HEK293 (cell line): ENCODE results near the gene PTPN18.

Source experiments
- CTCF ChIA-PET: fragments of 350-600 bp; formaldehyde crosslinking; extraction: SDS; loops from one replicate; lab custom pipeline; 2021; ENCODE audit warnings: antibody characterized with exemption; lab: Yijun Ruan, JAX
- POLR2A ChIA-PET: fragments of 300-600 bp; formaldehyde crosslinking; extraction: SDS; loops from one replicate; lab custom pipeline; 2020; ENCODE audit warnings: antibody characterized with exemption, inconsistent platforms; lab: Yijun Ruan, JAX
- H3K27ac ChIP-seq: fragments of 200-500 bp; sonication (Bioruptor generic); 2 replicates; pipeline ENCODE4 v1.5.1; 2014; ENCODE audit warnings: low read depth, low read length, control low read depth, inconsistent platforms; ENCODE audit errors: extremely low read depth
- H3K36me3 ChIP-seq, 2 experiments: fragments of 200-500 bp in 1 of 2; sonication (Bioruptor generic) in 1 of 2; 1 replicate in 1 of 2; 2 replicates in 1 of 2; pipeline ENCODE4 v1.5.1; 2014 to 2017; ENCODE audit warnings: inconsistent platforms in 2 of 2, low read length in 2 of 2; ENCODE audit not compliant: control insufficient read depth in 2 of 2, insufficient read depth in 1 of 2
- H3K4me1 ChIP-seq: fragments of 200-500 bp; sonication (Bioruptor generic); 2 replicates; pipeline ENCODE4 v1.5.1; 2014; ENCODE audit warnings: mild to moderate bottlenecking, low read length, inconsistent platforms; ENCODE audit not compliant: control insufficient read depth, insufficient read depth
- H3K4me3 ChIP-seq: 2 replicates; pipeline ENCODE4 v1.5.1; 2011; ENCODE audit warnings: low read depth, mild to moderate bottlenecking, control low read depth, low read length, moderate library complexity
- H3K9me3 ChIP-seq: fragments of 200-500 bp; sonication (Bioruptor generic); 2 replicates; pipeline ENCODE4 v1.5.1; 2014; ENCODE audit warnings: low read depth, low read length, inconsistent platforms; ENCODE audit not compliant: control insufficient read depth, insufficient read depth
- KLF7 ChIP-seq: fragments of 450-650 bp; formaldehyde crosslinking; IDR thresholded peaks from 2 replicates; pipeline ENCODE4 v1.5.1; 2016; ENCODE audit warnings: missing biosample characterization, missing genetic modification characterization, borderline replicate concordance
- MYNN ChIP-seq: fragments of 450-650 bp; formaldehyde crosslinking; IDR thresholded peaks from 2 replicates; pipeline ENCODE4 v1.5.1; 2016; ENCODE audit warnings: missing biosample characterization, missing genetic modification characterization, borderline replicate concordance
- OVOL3 ChIP-seq: fragments of 450-650 bp; formaldehyde crosslinking; IDR thresholded peaks from 2 replicates; pipeline ENCODE4 v1.5.1; 2016; ENCODE audit warnings: missing biosample characterization, missing genetic modification characterization
- YY2 ChIP-seq: fragments of 450-650 bp; formaldehyde crosslinking; IDR thresholded peaks from 2 replicates; pipeline ENCODE4 v1.5.1; 2016; ENCODE audit warnings: missing biosample characterization, missing genetic modification characterization
- ZEB2 ChIP-seq: fragments of 450-650 bp; formaldehyde crosslinking; IDR thresholded peaks from 2 replicates; pipeline ENCODE4 v1.5.1; 2016; ENCODE audit warnings: missing biosample characterization, missing genetic modification characterization
- ZFP69B ChIP-seq: fragments of 450-650 bp; formaldehyde crosslinking; IDR thresholded peaks from 2 replicates; pipeline ENCODE4 v1.5.1; 2016; ENCODE audit warnings: missing biosample characterization, missing genetic modification characterization
- ZNF114 ChIP-seq: fragments of 450-650 bp; formaldehyde crosslinking; IDR thresholded peaks from 2 replicates; pipeline ENCODE4 v1.5.0; 2017; ENCODE audit warnings: missing biosample characterization, missing genetic modification characterization
- ZNF157 ChIP-seq: fragments of 450-650 bp; formaldehyde crosslinking; IDR thresholded peaks from 2 replicates; pipeline ENCODE4 v1.5.1; 2016; ENCODE audit warnings: missing biosample characterization, missing genetic modification characterization
- ZNF350 ChIP-seq: fragments of 450-650 bp; formaldehyde crosslinking; IDR thresholded peaks from 2 replicates; pipeline ENCODE4 v1.5.0; 2017; ENCODE audit warnings: missing biosample characterization, mild to moderate bottlenecking, missing genetic modification characterization
- ZNF558 ChIP-seq: fragments of 450-650 bp; formaldehyde crosslinking; IDR thresholded peaks from 2 replicates; pipeline ENCODE4 v1.5.1; 2016; ENCODE audit warnings: missing biosample characterization, missing genetic modification characterization
- ZNF707 ChIP-seq: fragments of 450-650 bp; formaldehyde crosslinking; IDR thresholded peaks from 2 replicates; pipeline ENCODE4 v1.5.1; 2016; ENCODE audit warnings: missing biosample characterization, missing genetic modification characterization
- TF ChIP-seq, protein P1 (sequence below): fragments of 450-650 bp; formaldehyde crosslinking; conservative IDR thresholded peaks from 2 replicates; pipeline ENCODE4 v1.5.1; 2016; ENCODE audit warnings: low read depth, missing biosample characterization, missing genetic modification characterization
- TF ChIP-seq, protein P2 (sequence below): fragments of 450-650 bp; formaldehyde crosslinking; IDR thresholded peaks from 2 replicates; pipeline ENCODE4 v1.5.1; 2017; ENCODE audit warnings: missing biosample characterization, missing genetic modification characterization
- TF ChIP-seq, protein P3 (sequence below): fragments of 450-650 bp; formaldehyde crosslinking; IDR thresholded peaks from 2 replicates; pipeline ENCODE4 v1.5.1; 2016; ENCODE audit warnings: missing biosample characterization, missing genetic modification characterization
- TF ChIP-seq, protein P4 (sequence below): fragments of 450-650 bp; formaldehyde crosslinking; IDR thresholded peaks from 2 replicates; pipeline ENCODE4; 2016; ENCODE audit warnings: missing biosample characterization, missing genetic modification characterization
- TF ChIP-seq, protein P5 (sequence below): fragments of 450-650 bp; formaldehyde crosslinking; conservative IDR thresholded peaks from 2 replicates; pipeline ENCODE4 v1.5.1; 2016; ENCODE audit warnings: low read depth, missing biosample characterization, missing genetic modification characterization

The PTPN18 gene

DNA sequence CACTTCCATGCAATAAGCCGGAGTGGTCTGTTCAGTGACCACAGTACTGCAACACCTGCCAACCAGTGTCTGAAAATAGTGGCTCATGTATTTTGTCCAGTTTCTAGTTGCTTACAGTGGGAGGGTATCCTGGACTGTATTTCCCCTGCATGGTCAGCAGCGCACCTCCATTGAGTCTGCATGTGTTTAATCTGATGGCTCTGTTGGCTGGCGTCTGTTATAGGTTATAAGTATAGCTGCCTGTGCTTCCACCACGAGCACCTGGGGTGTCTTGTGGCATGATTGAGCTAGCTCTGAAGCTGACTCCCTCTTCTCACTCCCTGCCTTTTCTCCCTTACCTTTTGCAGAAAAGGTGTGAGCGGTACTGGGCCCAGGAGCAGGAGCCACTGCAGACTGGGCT, 12.9 kb downstream of the PTPN18 start:
- POLR2A ChIA-PET, result interaction anchor here (0.9 kb wide), 1 partner anchor 18 kb away, joined by 4 read pairs; no protein-coding TSS in a partner anchor

DNA sequence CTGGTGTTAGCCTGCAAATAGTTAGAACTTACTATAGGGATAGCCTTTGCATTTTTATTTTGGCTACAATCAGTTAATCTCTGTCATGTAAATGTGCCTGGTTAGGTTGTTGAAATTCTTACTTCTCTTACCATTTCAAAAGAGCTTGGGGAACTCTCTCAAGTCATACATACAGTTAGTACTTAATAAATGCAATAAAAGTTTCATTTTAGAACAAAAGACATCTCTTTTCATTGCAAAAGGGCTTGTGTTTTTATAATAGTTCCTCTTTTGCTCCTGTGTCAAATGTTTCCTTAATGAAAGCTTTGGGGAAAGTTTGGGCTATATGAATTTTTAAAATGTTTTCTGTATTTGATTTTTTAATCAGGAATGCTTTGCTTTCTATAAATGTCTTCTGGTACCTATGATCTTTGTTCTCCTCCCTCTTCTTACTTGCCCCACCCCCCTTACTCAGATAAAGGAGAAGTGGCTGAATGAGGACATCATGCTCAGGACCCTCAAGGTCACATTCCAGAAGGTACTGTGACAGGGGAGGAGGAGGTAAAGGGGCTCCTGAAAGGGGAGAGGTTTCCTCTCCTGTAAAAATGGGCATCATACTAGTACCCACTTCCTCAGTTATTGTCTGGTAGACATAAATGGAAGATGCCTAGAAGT, 13.6 kb downstream of the PTPN18 start:
- 0 out of 2 replicates have a peak, but pooled peaks cover 3% of the 10 kb centered on the region for H3K4me1 ChIP-seq
- no peak for TF ChIP-seq ZEB2 (tag by site-specific recombination)
- TF ChIP-seq, protein P1, sequence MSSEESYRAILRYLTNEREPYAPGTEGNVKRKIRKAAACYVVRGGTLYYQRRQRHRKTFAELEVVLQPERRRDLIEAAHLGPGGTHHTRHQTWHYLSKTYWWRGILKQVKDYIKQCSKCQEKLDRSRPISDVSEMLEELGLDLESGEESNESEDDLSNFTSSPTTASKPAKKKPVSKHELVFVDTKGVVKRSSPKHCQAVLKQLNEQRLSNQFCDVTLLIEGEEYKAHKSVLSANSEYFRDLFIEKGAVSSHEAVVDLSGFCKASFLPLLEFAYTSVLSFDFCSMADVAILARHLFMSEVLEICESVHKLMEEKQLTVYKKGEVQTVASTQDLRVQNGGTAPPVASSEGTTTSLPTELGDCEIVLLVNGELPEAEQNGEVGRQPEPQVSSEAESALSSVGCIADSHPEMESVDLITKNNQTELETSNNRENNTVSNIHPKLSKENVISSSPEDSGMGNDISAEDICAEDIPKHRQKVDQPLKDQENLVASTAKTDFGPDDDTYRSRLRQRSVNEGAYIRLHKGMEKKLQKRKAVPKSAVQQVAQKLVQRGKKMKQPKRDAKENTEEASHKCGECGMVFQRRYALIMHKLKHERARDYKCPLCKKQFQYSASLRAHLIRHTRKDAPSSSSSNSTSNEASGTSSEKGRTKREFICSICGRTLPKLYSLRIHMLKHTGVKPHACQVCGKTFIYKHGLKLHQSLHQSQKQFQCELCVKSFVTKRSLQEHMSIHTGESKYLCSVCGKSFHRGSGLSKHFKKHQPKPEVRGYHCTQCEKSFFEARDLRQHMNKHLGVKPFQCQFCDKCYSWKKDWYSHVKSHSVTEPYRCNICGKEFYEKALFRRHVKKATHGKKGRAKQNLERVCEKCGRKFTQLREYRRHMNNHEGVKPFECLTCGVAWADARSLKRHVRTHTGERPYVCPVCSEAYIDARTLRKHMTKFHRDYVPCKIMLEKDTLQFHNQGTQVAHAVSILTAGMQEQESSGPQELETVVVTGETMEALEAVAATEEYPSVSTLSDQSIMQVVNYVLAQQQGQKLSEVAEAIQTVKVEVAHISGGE, result no peak
- ChIA-PET CTCF (interaction anchor here (0.6 to 1.9 kb wide), 3 partner anchors 10 to 1848 kb away, joined by 3 to 7 read pairs (median 3); no protein-coding TSS in a partner anchor), POLR2A (no interaction called here)
- no peaks in the 10 kb centered on the region for H3K9me3 ChIP-seq
- H3K36me3 ChIP-seq, result peaks cover 0 to 14% of the 10 kb centered on the region in 2 experiments; a peak in 1 of 3 replicates
- no peak overlapping the region for H3K4me3 ChIP-seq
- no peak overlapping the region for H3K27ac ChIP-seq

More for the DNA sequence above, 12.9 kb downstream of the PTPN18 start:
- Histone ChIP-seq H3K4me3 (no peak overlapping the region), H3K27ac (no peak overlapping the region), H3K9me3 (no peaks in the 10 kb centered on the region), H3K4me1 (0 out of 2 replicates have a peak, but pooled peaks cover 3% of the 10 kb centered on the region), H3K36me3 (peaks cover 0 to 14% of the 10 kb centered on the region in 2 experiments; a peak in 1 of 3 replicates)
- CTCF ChIA-PET, result interaction anchor here (0.6 to 1.9 kb wide), 2 partner anchors 10 to 1847 kb away, joined by 3 to 7 read pairs; no protein-coding TSS in a partner anchor
- TF ChIP-seq, protein P2, sequence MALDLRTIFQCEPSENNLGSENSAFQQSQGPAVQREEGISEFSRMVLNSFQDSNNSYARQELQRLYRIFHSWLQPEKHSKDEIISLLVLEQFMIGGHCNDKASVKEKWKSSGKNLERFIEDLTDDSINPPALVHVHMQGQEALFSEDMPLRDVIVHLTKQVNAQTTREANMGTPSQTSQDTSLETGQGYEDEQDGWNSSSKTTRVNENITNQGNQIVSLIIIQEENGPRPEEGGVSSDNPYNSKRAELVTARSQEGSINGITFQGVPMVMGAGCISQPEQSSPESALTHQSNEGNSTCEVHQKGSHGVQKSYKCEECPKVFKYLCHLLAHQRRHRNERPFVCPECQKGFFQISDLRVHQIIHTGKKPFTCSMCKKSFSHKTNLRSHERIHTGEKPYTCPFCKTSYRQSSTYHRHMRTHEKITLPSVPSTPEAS (tag by site-specific recombination), result no peak
- TF ChIP-seq, protein P3, sequence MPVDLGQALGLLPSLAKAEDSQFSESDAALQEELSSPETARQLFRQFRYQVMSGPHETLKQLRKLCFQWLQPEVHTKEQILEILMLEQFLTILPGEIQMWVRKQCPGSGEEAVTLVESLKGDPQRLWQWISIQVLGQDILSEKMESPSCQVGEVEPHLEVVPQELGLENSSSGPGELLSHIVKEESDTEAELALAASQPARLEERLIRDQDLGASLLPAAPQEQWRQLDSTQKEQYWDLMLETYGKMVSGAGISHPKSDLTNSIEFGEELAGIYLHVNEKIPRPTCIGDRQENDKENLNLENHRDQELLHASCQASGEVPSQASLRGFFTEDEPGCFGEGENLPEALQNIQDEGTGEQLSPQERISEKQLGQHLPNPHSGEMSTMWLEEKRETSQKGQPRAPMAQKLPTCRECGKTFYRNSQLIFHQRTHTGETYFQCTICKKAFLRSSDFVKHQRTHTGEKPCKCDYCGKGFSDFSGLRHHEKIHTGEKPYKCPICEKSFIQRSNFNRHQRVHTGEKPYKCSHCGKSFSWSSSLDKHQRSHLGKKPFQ (tag by site-specific recombination), result no peak

DNA sequence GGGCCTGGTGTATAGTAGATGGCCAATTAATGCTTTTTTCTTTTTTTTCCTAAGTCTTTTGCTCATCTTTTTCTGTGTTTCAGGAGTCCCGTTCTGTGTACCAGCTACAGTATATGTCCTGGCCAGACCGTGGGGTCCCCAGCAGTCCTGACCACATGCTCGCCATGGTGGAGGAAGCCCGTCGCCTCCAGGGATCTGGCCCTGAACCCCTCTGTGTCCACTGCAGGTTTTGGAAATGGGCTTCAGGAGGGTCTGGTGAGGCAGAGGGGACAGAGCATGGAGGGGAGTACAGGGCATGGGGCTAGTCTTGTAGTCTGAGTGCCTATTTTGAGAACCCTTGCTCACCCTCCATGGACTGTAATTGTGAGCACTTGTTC, 14.1 kb downstream of the PTPN18 start:
- Histone ChIP-seq H3K4me3 (no peak overlapping the region), H3K27ac (no peak overlapping the region), H3K4me1 (0 out of 2 replicates have a peak, but pooled peaks cover 3% of the 10 kb centered on the region), H3K36me3 (peaks cover 0 to 14% of the 10 kb centered on the region in 2 experiments; a peak in 1 of 3 replicates), H3K9me3 (no peaks in the 10 kb centered on the region)
- ChIA-PET CTCF (interaction anchor here (0.6 to 1.9 kb wide), 2 partner anchors 9 to 33 kb away, joined by 3 to 7 read pairs; no protein-coding TSS in a partner anchor), POLR2A (no interaction called here)
- TF ChIP-seq, protein P4, sequence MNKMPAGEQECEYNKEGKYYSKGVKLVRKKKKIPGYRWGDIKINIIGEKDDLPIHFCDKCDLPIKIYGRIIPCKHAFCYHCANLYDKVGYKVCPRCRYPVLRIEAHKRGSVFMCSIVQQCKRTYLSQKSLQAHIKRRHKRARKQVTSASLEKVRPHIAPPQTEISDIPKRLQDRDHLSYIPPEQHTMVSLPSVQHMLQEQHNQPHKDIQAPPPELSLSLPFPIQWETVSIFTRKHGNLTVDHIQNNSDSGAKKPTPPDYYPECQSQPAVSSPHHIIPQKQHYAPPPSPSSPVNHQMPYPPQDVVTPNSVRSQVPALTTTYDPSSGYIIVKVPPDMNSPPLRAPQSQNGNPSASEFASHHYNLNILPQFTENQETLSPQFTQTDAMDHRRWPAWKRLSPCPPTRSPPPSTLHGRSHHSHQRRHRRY (tag by site-specific recombination), result no peak
- no peak for TF ChIP-seq ZNF114
- TF ChIP-seq ZFP69B (tag by site-specific recombination), result no peak
- no peak for TF ChIP-seq OVOL3
- TF ChIP-seq YY2 (tag by site-specific recombination), result no peak
- TF ChIP-seq ZNF157 (tag by site-specific recombination), result no peak
- no peak for TF ChIP-seq ZNF350 (tag by site-specific recombination)
- TF ChIP-seq MYNN, result no peak
- no peak for TF ChIP-seq ZNF558 (tag by site-specific recombination)
- no peak for TF ChIP-seq KLF7
- no peak for TF ChIP-seq ZNF707 (tag by site-specific recombination)
- TF ChIP-seq, protein P5, sequence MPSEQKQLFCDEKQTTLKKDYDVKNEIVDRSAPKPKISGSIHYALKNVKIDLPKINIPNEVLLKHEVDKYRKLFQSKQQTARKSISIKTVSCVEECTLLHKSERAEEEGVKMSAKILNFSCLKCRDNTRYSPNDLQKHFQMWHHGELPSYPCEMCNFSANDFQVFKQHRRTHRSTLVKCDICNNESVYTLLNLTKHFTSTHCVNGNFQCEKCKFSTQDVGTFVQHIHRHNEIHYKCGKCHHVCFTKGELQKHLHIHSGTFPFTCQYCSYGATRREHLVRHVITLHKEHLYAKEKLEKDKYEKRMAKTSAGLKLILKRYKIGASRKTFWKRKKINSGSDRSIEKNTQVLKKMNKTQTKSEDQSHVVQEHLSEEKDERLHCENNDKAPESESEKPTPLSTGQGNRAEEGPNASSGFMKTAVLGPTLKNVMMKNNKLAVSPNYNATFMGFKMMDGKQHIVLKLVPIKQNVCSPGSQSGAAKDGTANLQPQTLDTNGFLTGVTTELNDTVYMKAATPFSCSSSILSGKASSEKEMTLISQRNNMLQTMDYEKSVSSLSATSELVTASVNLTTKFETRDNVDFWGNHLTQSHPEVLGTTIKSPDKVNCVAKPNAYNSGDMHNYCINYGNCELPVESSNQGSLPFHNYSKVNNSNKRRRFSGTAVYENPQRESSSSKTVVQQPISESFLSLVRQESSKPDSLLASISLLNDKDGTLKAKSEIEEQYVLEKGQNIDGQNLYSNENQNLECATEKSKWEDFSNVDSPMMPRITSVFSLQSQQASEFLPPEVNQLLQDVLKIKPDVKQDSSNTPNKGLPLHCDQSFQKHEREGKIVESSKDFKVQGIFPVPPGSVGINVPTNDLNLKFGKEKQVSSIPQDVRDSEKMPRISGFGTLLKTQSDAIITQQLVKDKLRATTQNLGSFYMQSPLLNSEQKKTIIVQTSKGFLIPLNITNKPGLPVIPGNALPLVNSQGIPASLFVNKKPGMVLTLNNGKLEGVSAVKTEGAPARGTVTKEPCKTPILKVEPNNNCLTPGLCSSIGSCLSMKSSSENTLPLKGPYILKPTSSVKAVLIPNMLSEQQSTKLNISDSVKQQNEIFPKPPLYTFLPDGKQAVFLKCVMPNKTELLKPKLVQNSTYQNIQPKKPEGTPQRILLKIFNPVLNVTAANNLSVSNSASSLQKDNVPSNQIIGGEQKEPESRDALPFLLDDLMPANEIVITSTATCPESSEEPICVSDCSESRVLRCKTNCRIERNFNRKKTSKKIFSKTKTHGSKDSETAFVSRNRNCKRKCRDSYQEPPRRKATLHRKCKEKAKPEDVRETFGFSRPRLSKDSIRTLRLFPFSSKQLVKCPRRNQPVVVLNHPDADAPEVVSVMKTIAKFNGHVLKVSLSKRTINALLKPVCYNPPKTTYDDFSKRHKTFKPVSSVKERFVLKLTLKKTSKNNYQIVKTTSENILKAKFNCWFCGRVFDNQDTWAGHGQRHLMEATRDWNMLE, result no peak
